ENCODE results near the gene VMP1. TPM values are rescaled to one million over a fixed set of nuclear protein-coding genes. Genes with fewer than 3 reads are reported as not detected.
A peak's percentile ranks its signal among the peaks of the same experiment; 100 is the strongest.

The VMP1 gene
- total and polyA plus RNA-seq, 2 of the 13 experiments (the other 11 are each of a cell fraction or from before 2014, with no cell fraction given): 186 to 271 TPM

- TF ChIP-seq EP300 (IDR thresholded peaks at IDR 0.05; ENCODE audit: low read depth in 2 of 2, low read length in 2 of 2) (peak in 1 of 2 experiments; percentile 20; a peak in 2 of 4 replicates), EP300 (CRISPR knock-in tag; IDR thresholded peaks at IDR 0.05; ENCODE audit: borderline replicate concordance) (peak; percentile 19; the same call in 1 of the 2 replicates), MXD4 (CRISPR knock-in tag; IDR thresholded peaks at IDR 0.05) (no peak), TOPORS (CRISPR knock-in tag; IDR thresholded peaks at IDR 0.05) (no peak), ZBTB7B (CRISPR knock-in tag; IDR thresholded peaks at IDR 0.05) (no peak), ETV5 (CRISPR knock-in tag; IDR thresholded peaks at IDR 0.05; ENCODE audit: borderline replicate concordance) (no peak), GATAD2A (CRISPR knock-in tag; IDR thresholded peaks at IDR 0.05) (peak; percentile 88), DDIT3 (CRISPR knock-in tag; IDR thresholded peaks at IDR 0.05) (no peak), PRPF4 (IDR thresholded peaks at IDR 0.05; ENCODE audit: low read depth, low read length, poor library complexity, severe bottlenecking) (no peak), ZFYVE20 (CRISPR knock-in tag; IDR thresholded peaks at IDR 0.05; ENCODE audit: borderline replicate concordance, low read depth) (no peak), ZNF17 (CRISPR knock-in tag; IDR thresholded peaks at IDR 0.05) (no peak), ZNF501 (CRISPR knock-in tag; IDR thresholded peaks at IDR 0.05) (0 out of 2 replicates have a peak, but pooled peaks have one; percentile 19), HOXA5 (CRISPR knock-in tag; IDR thresholded peaks at IDR 0.05) (no peak), E2F1 (CRISPR knock-in tag; IDR thresholded peaks at IDR 0.05) (no peak), SMAD3 (CRISPR knock-in tag; IDR thresholded peaks at IDR 0.05) (peak; percentile 81), POLR2AphosphoS2 (IDR thresholded peaks at IDR 0.05; ENCODE audit: low read depth, low read length) (no peak), ZNF136 (CRISPR knock-in tag; IDR thresholded peaks at IDR 0.05; ENCODE audit: low read depth) (no peak), SSRP1 (CRISPR knock-in tag; IDR thresholded peaks at IDR 0.05) (no peak), RBAK (CRISPR knock-in tag; IDR thresholded peaks at IDR 0.05) (no peak), LRRFIP1 (CRISPR knock-in tag; conservative IDR thresholded peaks at IDR 0.05) (no peak), ZNF878 (CRISPR knock-in tag; IDR thresholded peaks at IDR 0.05) (no peak), TFDP2 (CRISPR knock-in tag; IDR thresholded peaks at IDR 0.05) (peak; percentile 42; the same call in 1 of the 2 replicates), ZBTB4 (CRISPR knock-in tag; IDR thresholded peaks at IDR 0.05; ENCODE audit: borderline replicate concordance) (no peak), CBX1 (IDR thresholded peaks at IDR 0.05; ENCODE audit: low read depth) (no peak)
Observed at GRCh38 chr17:59848778-59849177, 141.3 kb downstream of the VMP1 start (continued).
